Dendritic cell treated with granulocyte-macrophage colony-stimulating factor and Interleukin-4, amounts not matched to agents 40 ng/mL and 50 ng/mL, for 4 days (primary cell): ENCODE data around the gene FTO.

Experiments
- H3K27ac Mint-ChIP-seq: one replicate; pipeline ENCODE4 v1.8.0; 2022; ENCODE audit warnings: mild to moderate bottlenecking, mixed read lengths
- H3K27me3 Mint-ChIP-seq: one replicate; pipeline ENCODE4 v1.8.0; 2022; ENCODE audit warnings: mild to moderate bottlenecking, mixed read lengths
- H3K36me3 Mint-ChIP-seq: one replicate; pipeline ENCODE4 v1.8.0; 2022; ENCODE audit warnings: low read depth, mixed read lengths
- H3K4me1 Mint-ChIP-seq: one replicate; pipeline ENCODE4 v1.8.0; 2022; ENCODE audit warnings: low read depth, mixed read lengths
- H3K4me3 Mint-ChIP-seq: one replicate; pipeline ENCODE4 v1.8.0; 2022; ENCODE audit warnings: mild to moderate bottlenecking, moderate library complexity, mixed read lengths
- H3K9me3 Mint-ChIP-seq: one replicate; pipeline ENCODE4 v1.8.0; 2022; ENCODE audit warnings: mixed read lengths
- intact Hi-C: fragments of 100-400 bp; cut with micrococcal nuclease; formaldehyde crosslinking; loops from one replicate; pipeline ENCODE4 v1.15.0; 2022

FTO gene

DNA sequence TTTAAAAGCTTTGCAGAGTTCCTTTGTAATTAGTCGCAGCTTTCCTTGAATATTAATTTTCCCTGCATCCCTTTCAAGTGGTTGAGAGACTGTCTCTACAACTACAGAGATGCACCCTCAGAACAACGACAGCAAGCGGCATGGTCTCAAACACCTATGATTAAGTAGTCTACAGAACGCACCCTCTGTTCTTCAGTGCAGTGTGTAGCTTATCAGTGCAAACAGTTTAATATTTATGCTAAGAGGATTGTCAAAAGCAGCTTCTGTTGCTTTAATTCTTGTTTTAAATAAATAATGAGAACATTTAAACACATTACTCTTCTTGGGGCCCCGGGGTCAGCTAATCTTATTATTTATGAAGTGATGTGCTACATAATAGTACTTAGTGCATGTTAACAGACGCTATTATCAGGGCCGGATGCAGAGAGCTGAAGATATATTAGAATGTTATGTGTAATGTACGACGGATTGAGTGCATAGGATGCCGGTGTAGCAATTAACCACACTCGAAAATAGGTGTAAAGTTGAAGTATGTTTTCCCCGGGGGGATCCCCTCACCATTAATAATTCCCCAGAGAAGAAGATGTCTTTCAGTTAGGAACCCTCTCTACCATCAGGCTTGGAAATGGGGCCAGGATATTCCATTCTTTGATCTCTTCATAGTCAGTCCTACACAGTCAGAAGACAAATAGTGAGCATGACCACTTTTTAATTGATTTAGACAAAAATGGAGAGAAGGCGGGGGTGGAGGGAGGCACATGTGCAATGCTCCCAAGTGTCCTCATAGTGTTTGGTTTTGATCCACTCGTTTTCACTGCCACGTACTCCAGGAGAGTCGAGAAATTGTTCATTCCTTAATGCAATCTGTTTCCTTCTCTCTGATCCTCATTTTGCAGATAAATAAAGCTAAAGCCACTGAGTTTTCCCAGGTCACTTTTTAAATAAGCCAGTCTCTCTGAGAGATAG, 406.3 kb downstream of the FTO start:
- intact Hi-C loops = no loop called here
- H3K9me3 Mint-ChIP-seq = no peaks in the 10 kb centered on the region
- H3K27ac Mint-ChIP-seq = no peak overlapping the region
- no peaks in the 10 kb centered on the region for H3K4me1 Mint-ChIP-seq
- no peaks in the 10 kb centered on the region for H3K27me3 Mint-ChIP-seq
- H3K4me3 Mint-ChIP-seq = no peak overlapping the region
- peaks cover 30% of the 10 kb centered on the region for H3K36me3 Mint-ChIP-seq

DNA sequence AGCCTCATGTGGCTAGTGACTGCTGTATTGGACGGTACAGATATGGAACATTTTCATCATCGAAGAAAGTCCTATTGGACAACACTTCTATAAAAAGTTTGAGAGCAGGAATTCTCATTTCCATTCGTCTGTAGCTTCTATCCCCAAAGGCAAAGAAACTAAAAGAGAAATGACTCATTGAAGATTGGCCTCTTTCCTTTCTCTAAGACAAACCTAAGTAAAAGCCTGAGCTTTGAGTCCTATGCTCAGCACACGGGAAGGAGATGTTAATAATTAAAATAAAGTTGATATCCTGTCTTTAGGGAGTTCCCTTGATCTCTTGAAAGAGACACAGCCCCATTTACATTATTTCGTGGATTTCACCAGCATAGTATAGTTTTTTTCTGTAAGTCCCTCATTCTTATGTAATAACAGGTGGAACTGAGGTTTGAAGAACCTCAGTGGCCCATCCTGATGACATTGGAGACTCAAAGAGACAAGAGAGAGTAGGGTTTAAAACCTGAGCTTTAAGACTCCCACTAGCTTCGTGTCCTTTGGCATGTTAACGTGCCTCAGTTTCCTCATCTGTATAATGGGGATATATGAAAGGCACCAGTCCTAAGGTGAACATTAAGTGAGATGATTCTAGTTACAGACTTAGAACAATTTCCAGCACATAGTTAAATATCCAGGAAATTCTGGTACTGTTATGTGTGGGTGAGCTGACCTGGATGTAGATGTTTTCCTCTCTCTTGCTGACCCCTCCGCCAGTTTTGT, 408.7 kb downstream of the FTO start:
- Mint-ChIP-seq H3K36me3 (peaks cover 30% of the 10 kb centered on the region), H3K27ac (no peak overlapping the region), H3K27me3 (no peaks in the 10 kb centered on the region), H3K9me3 (no peaks in the 10 kb centered on the region), H3K4me1 (no peaks in the 10 kb centered on the region), H3K4me3 (no peak overlapping the region)
- intact Hi-C loops = no loop called here

DNA sequence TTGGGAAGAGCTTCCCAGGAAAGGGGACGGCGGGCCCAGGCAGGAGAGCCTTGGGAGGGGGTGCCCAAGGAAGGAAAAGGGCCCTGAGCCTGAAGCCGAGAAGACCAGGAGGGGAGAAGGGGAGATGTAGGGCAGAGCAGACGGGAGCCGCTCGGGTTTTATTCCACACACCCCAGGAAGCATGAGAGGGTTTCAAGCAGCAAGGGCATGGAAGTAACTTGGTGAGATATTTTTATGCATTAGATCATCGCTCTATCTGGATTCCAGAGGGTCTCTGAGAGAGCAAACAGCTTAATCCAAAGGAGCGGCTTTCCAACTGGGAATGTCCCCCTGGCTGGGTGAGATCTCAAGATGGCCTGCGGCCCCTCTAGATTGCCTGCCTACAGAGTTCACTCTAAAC, 411.6 kb downstream of the FTO start:
- H3K9me3 Mint-ChIP-seq = no peaks in the 10 kb centered on the region
- H3K27ac Mint-ChIP-seq = no peak overlapping the region
- intact Hi-C loops = no loop called here
- H3K27me3 Mint-ChIP-seq = no peaks in the 10 kb centered on the region
- H3K4me1 Mint-ChIP-seq = no peaks in the 10 kb centered on the region
- peaks cover 30% of the 10 kb centered on the region for H3K36me3 Mint-ChIP-seq
- no peak overlapping the region for H3K4me3 Mint-ChIP-seq

DNA sequence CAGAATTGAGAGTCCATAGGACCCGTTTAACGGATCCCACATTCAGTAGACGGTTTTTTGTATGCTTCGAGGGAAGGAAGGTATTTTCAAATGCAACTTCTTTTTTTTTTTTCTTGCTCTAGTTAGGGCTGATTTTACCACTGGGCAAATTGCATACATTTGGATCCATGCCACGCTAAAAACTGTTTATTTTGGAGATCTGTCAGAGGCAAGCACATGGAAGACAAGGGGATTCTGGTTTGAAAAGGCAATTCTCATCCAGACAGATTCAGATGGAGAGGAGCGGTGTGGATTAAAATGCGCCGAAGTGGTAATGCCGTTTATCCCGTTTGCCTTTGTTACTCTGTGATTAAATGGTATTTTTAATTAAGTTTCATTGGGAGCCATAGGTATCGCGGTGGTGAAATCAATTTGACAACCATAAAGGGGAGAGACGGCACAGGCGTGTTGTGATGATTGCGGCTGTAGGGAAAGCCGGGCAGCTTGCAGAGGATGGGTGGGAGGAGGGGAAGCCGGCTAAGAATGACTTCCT, 412.2 kb downstream of the FTO start:
- H3K4me1 Mint-ChIP-seq = no peaks in the 10 kb centered on the region
- H3K36me3 Mint-ChIP-seq = peaks cover 30% of the 10 kb centered on the region
- intact Hi-C loops = no loop called here
- no peaks in the 10 kb centered on the region for H3K27me3 Mint-ChIP-seq
- H3K4me3 Mint-ChIP-seq = no peak overlapping the region
- H3K9me3 Mint-ChIP-seq = no peaks in the 10 kb centered on the region
- no peak overlapping the region for H3K27ac Mint-ChIP-seq

DNA sequence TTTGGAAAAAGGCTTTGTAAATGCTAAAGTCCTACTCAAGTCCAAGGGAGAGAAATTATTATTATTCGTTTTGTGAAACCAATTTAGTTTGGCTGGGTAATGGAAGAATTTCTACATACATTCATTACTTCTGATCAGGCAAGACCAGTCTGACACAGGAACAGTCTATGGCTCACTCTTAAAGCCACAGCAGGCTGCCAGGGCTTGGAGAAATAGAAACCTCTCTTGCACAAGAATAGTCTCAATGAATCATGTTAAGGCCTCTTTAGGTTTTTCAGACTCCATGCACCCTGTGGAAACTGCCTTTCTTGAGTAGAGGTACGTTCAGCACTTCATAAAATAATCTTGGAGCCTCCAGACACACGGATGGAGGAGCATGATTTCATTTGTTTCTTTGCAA, 414.9 kb downstream of the FTO start:
- Mint-ChIP-seq H3K9me3 (no peaks in the 10 kb centered on the region), H3K27me3 (no peaks in the 10 kb centered on the region), H3K4me3 (no peak overlapping the region), H3K27ac (no peak overlapping the region), H3K36me3 (peaks cover 10% of the 10 kb centered on the region), H3K4me1 (no peaks in the 10 kb centered on the region)
- intact Hi-C loops = no loop called here

DNA sequence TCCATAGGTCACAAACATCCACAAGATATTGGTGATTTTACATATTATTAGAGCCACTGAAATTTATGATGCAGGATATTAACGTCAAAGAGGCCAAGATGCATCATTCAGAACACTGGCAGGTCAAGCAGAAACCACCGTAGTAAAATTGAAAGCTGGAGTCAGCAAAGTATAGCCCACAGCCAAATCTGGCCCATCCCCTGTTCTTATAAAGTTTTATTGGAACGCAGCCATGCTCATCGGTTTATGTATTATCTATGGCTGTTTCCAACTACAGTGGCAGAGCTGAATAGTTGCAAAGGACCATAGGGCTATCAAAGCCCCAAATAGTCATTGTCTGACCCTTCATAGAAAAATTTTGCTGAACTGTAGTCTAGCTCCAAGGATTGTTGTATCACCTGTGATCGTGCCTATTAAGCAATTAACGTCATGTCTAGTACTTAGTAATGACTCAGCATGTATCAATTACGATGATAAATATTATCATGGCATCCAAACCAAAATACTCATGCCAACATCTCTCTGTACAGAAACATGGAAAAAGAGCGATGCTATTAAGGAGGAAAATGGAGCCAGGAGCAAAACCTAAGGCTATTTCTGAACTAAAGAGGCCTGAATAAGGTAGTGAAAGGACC, 417.0 kb downstream of the FTO start:
- Mint-ChIP-seq H3K27me3 (no peaks in the 10 kb centered on the region), H3K4me3 (no peak overlapping the region), H3K36me3 (no peaks in the 10 kb centered on the region), H3K9me3 (no peaks in the 10 kb centered on the region), H3K4me1 (peaks cover 9% of the 10 kb centered on the region), H3K27ac (no peak overlapping the region)
- intact Hi-C loops = no loop called here

DNA sequence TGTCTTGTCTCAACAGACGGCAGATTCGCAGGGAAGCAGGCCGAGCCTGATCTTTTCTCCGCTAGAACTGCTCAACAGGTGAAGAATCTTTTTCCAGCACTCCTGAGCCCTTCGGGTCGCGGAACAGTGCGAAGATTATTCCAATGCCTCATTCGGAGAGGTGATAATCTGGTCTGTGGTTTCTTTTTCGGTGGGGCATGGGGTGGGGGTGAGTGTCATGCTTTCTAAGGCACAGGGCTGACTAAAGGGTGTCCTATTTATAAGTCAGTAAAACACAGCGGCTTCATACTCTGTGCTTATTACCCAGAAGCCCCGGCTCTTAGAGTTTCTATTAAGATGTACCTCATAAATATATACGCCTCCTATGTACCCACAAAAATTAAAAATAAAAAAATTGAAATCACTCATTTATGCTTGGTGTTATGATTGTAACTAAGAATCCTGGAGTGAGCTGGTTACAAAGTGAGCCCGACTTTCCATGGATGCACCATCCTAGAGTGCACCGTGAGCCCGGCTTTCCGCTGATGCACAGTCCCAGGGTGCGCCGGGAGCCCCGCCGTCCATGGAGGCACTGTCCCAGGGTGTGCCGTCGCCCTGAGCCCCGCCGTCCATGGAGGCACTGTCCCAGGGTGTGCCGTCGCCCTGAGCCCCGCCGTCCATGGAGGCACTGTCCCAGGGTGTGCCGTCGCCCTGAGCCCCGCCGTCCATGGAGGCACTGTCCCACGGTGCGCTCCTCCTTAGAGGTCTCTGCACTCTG, 417.8 kb downstream of the FTO start:
- Mint-ChIP-seq H3K9me3 (no peaks in the 10 kb centered on the region), H3K27ac (no peak overlapping the region), H3K27me3 (no peaks in the 10 kb centered on the region), H3K36me3 (no peaks in the 10 kb centered on the region), H3K4me3 (no peak overlapping the region), H3K4me1 (peaks cover 9% of the 10 kb centered on the region)
- intact Hi-C loops = no loop called here

DNA sequence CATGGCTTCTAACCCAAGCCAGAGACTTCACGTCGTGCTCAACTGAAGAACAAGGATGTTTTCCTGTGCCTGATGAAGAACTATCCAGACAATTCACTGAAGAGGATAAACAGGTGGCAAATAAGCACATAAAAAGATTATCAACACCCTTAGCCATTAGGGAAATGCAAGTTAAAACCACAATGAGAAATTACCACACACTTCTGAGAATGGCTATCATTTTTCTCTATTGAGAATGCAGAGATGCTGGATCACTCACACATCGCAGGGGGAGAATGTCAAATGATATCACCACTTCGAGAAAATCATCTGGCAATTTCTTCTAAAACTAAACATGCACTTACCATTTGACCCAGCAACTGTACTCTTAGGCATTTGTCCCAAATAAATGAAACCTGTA, 419.8 kb downstream of the FTO start:
- intact Hi-C loops = no loop called here
- Mint-ChIP-seq H3K27ac (no peak overlapping the region), H3K4me3 (no peak overlapping the region), H3K4me1 (peaks cover 9% of the 10 kb centered on the region), H3K36me3 (no peaks in the 10 kb centered on the region), H3K9me3 (no peaks in the 10 kb centered on the region), H3K27me3 (no peaks in the 10 kb centered on the region)

DNA sequence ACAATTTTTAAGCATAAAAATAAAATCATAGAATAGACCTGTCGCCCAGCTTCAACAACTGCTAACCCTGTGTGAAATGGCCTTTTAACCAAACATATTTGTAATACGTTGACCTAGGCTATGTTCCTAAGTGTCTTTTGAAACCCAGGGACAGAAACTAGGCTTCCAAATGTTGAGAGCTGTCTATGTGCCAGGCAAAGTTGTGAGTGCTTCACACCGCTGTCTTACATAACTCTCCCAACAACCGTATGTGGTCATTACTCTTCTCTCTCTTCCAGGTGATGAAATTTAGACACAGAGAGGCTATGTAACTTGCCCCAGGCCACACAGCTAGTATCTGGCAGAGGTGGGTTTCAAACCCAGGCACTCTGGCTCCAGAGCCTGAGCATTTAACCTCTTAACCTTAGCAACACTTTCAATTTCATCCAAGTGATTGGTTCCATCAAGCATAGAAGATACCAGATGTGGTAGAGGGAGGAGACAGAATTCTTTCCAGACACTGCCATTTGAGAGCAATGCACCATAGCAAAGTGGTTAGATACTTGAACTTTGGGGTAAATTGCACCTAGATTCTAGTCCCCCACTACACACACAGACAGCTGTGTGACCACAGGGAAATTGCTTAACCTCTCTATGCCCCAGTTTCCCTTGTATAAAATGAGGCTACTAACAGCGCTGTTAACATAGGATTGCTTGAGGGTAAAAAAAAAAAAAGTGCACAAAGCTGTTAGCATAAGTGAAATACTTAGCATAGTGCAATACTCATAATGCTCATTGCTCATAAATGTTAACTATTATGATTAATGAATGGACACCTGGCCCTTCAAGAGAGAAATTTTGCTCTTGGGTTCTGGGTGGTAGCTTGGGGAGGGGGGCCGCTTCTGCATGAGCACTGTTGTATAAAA, 422.0 kb downstream of the FTO start:
- H3K27ac Mint-ChIP-seq = no peak overlapping the region
- H3K4me3 Mint-ChIP-seq = no peak overlapping the region
- intact Hi-C loops = no loop called here
- no peaks in the 10 kb centered on the region for H3K36me3 Mint-ChIP-seq
- peaks cover 1% of the 10 kb centered on the region for H3K27me3 Mint-ChIP-seq
- peaks cover 9% of the 10 kb centered on the region for H3K4me1 Mint-ChIP-seq
- H3K9me3 Mint-ChIP-seq = peaks cover 4% of the 10 kb centered on the region

DNA sequence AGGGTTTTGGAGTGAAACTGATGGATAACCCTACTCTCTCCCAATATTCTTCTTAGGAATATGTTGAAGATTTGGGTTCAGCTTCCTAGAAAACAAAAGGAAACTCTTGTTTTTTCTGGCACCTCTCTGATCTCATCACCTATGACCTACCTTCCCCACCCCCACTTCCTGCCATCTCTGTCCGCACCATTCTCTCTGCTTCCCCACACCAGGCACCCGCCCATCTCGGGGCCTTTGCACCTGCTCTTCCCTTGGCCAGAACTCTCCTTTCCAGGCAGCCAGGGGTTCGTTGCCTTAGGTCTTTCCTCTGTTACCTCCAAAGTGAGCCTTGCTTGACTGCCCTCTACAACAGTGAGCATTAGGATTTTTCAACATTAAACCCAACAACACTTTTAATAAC, 423.0 kb downstream of the FTO start:
- H3K9me3 Mint-ChIP-seq = peaks cover 9% of the 10 kb centered on the region
- intact Hi-C loops = no loop called here

DNA sequence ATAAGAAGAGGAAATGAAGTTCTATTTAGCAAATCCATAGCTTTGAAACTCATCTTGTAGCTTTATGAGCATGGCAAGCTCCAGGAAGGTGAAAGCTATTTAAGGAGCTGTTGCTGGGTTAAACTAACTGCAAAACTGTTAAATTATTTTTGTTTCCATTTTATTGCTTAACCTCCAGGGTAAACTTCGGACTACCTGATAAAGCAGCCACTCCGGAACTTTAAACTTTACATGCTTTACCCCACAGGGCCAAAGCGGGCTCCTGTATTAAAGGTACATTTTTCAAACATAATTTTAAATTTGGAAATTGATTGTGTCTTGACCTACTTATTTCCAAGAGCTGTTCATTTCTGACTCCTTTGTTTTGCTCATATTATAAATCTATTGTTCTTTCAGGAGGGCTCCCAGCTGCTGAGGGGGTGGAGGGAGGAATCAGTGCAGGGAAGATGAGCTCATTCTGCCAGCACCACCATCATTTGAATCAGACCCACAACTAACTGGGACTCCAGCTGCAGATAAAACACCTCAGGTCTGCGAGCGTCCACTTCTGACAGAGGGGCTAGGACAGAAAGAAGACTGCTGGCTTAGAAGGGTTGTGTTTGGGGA, 424.8 kb downstream of the FTO start:
- Mint-ChIP-seq H3K27ac (no peak overlapping the region), H3K4me3 (no peak overlapping the region), H3K27me3 (peaks cover 1% of the 10 kb centered on the region), H3K36me3 (no peaks in the 10 kb centered on the region), H3K9me3 (peaks cover 9% of the 10 kb centered on the region), H3K4me1 (peaks cover 9% of the 10 kb centered on the region)
- intact Hi-C loops = no loop called here

More for the DNA sequence above, 423.0 kb downstream of the FTO start:
- Mint-ChIP-seq H3K4me1 (peaks cover 9% of the 10 kb centered on the region), H3K36me3 (no peaks in the 10 kb centered on the region), H3K4me3 (no peak overlapping the region), H3K27ac (no peak overlapping the region), H3K27me3 (peaks cover 1% of the 10 kb centered on the region)

DNA sequence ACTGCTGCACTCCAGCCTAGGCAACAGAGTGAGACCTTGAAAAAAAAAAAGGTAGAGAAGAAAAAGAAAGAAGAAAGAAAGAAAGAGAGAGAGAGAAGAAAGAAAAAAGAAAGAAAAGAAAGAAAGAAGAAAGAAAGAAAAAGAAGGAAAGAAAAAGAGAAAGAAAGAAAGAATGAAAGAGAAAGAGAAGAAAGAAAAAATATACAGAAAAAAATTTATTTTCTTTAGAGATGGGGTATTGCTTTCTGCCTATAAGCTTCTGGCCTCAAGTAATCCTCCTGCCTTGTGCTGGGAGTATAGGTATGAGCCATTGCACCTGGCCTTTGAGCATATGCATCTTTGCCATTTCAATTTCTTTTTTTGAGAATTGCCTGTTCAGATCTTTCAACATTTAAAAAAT, 425.9 kb downstream of the FTO start:
- H3K36me3 Mint-ChIP-seq = no peaks in the 10 kb centered on the region
- H3K4me1 Mint-ChIP-seq = peaks cover 6% of the 10 kb centered on the region
- intact Hi-C loops = no loop called here
- H3K27me3 Mint-ChIP-seq = peaks cover 1% of the 10 kb centered on the region
- no peak overlapping the region for H3K27ac Mint-ChIP-seq
- no peak overlapping the region for H3K4me3 Mint-ChIP-seq
- H3K9me3 Mint-ChIP-seq = peaks cover 9% of the 10 kb centered on the region
